AG10803 (cell line): ENCODE data around the gene MYEF2.

Experiments
- DNase-seq: peaks from one replicate; pipeline ENCODE4 v3.0.0; 2010; ENCODE audit warnings: low read depth
- H3K4me3 ChIP-seq: 2 replicates; pipeline ENCODE4 v1.5.1; 2011; ENCODE audit warnings: mild to moderate bottlenecking, low read length, control low read depth
- CTCF ChIP-seq: conservative IDR thresholded peaks from 2 replicates; pipeline ENCODE4 v1.5.1; 2011; ENCODE audit warnings: mild to moderate bottlenecking, low read length, control low read depth, inconsistent platforms

The MYEF2 gene

GRCh38 chr15:48177766-48178647, at the start of gene MYEF2:
MYEF2 (minus strand) TSS chr15:48178295; CDS start chr15:48178237, 58 bp downstream.
- TF ChIP-seq CTCF = no peak
- DNase-seq = peak; percentile 62
- peak within 1 kb of the TSS; percentile 63 for H3K4me3 ChIP-seq

- no peak for TF ChIP-seq CTCF
Observed at GRCh38 chr15:48225771-48226170, 47.7 kb upstream of the MYEF2 start.

GRCh38 chr15:48222627-48223026, 44.5 kb upstream of the MYEF2 start:
- no peak overlapping the region for H3K4me3 ChIP-seq
- TF ChIP-seq CTCF = no peak
- no peak for DNase-seq

More at GRCh38 chr15:48225771-48226170, 47.7 kb upstream of the MYEF2 start:
- DNase-seq = no peak
- no peak overlapping the region for H3K4me3 ChIP-seq

- DNase-seq = peak; percentile 15
- H3K4me3 ChIP-seq = no peak overlapping the region
- TF ChIP-seq CTCF = no peak
Observed at GRCh38 chr15:48221885-48222284, 43.8 kb upstream of the MYEF2 start.

GRCh38 chr15:48221261-48221660, 43.2 kb upstream of the MYEF2 start:
- no peak for TF ChIP-seq CTCF

GRCh38 chr15:48205981-48206380, 27.9 kb upstream of the MYEF2 start, which contains the start of gene SLC12A1:
SLC12A1 (plus strand) TSS chr15:48206302; CDS start chr15:48207720, 1,418 bp downstream.
- no peak for TF ChIP-seq CTCF
- no peak for DNase-seq
- H3K4me3 ChIP-seq = no peak within 1 kb of the TSS

More at GRCh38 chr15:48221261-48221660, 43.2 kb upstream of the MYEF2 start:
- DNase-seq = no peak
- H3K4me3 ChIP-seq = no peak overlapping the region

- no peak for TF ChIP-seq CTCF
- no peak overlapping the region for H3K4me3 ChIP-seq
- DNase-seq = no peak
Observed at GRCh38 chr15:48202068-48202467, 24.0 kb upstream of the MYEF2 start.
